Measurements from ENCODE around the gene FAM221B.

FAM221B gene

DNA sequence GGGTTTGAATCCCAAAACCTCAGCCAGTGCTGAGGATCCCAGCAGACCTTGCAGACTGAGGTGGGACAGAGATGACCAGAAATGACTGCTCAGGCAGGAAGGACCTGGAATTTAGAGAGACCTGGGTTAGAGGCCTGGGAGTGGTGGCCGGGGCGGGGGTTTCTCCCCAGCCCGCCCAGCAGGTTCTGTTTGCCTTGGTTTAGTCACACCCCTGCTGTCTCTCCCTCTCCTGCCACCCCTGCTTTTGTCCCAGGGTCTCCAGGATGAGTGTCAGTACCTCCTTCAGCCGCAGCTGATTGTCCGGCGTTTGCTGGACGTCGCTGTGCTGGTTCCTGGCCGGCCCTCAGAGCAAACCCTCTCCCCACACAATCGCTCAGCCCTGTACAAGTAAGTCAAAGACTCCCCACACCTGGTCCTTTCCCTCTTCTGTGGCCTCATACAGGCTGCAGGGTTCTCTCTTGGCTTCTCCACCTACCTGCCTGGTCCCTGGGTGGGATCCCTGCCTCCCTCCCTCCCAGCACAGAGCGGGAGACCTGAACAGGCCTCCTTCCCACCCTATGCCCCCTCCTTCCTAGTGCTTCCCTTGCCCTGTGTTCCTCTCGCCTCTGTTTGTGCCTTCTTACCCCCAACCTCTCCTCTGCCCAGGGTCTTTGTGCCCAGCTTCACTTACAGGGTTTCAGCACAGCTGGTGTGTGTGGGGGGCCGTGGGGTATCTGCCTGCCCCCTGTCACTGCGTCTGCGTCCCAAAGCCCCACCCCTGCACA is 12.5 kb upstream of the FAM221B start:
- TF ChIP-seq POLR2A (IDR thresholded peaks at IDR 0.05; ENCODE audit: low read depth, low read length): no peak
- DNase-seq (ENCODE audit: insufficient read length, low spot score) (no peak), FAIRE-seq (no peak)

DNA sequence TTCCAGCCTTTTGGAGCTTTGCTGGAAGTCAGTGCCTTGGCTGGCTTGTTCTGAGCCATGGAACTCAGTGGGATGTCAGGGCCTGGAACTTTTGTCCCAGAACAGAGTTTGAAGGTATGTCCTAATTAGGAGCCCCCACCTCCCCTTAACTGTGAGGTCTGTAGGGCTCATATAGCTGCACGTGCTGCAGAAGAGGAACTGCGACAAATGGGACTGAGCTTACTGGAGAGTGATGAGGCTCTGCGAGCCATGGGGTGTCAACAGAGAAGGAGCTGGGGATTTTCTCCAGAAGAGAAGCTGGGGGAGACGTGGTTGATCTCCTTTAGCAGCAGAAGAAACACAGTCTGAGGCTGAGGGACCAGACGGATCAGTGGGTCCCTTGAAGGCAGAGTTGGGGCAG is 11.4 kb upstream of the FAM221B start:
- FAIRE-seq (no peak), DNase-seq (ENCODE audit: insufficient read length, low spot score) (no peak)

DNA sequence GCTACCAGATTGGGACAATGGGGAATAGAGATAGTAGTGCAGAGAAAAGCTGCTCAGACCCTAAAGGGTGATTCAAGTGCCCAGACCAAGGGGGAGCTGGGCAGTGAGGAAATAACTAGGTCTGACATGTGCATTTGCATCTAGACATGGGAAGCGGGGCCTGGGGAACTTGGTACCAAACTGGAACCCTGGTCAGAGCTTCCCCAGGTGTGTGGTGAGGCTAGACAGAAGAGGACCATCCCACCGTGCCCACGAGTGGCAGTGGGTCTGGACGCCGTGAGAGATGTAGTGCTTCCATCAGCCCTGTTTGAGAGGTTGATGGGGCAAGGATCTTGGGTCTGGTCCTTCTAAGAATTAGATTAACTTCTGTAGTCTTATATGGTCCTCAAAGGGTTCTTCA is 8.1 kb upstream of the FAM221B start:
- FAIRE-seq: no peak
- DNase-seq (ENCODE audit: insufficient read length, low spot score): no peak
- no peak for TF ChIP-seq POLR2A (IDR thresholded peaks at IDR 0.05; ENCODE audit: low read depth, low read length)

More for the DNA sequence above, 11.4 kb upstream of the FAM221B start:
- no peak for TF ChIP-seq POLR2A (IDR thresholded peaks at IDR 0.05; ENCODE audit: low read depth, low read length)

DNA sequence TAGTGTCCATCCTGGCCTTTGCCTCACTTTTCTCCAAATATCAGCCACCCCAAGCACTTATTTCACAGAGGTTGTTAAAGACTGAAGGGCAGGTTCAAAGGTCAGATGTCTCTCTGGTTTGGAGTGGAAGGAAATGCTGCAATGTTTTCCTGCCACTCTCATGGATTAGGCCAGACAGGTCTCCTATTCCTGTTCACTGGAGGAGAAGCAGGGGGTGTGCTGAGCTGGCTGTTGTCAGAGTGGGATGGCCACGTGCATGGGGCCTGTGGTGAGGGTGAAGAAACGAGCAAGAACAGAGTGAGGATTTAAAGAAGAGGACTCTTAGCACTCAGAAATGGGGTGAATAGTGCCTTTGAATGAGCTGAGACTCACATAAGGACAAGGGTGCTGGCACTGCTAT is 7.2 kb upstream of the FAM221B start:
- no peak for FAIRE-seq
- no peak for DNase-seq (ENCODE audit: insufficient read length, low spot score)
- TF ChIP-seq POLR2A (IDR thresholded peaks at IDR 0.05; ENCODE audit: low read depth, low read length): no peak

DNA sequence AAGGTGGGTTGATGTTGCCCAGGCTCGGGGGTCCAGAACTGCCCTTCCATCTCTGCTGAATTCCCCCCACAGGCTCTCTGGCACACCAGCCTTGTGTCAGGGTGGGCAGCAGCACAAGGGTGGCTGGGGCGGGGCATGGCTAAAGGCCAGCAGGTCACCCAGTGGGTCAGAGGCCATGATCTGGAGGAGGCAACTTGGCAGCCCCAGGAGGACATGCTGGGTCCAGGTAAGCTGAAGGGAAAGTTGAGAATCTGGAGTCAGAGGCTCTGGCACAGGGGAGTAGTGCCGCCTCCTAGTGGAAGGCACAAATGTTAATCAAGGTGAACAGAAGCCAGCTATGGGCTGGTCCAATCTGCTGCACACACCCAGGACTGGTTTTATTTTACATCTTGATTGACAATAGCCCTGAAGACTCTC is 6.7 kb upstream of the FAM221B start:
- no peak for FAIRE-seq
- no peak for DNase-seq (ENCODE audit: insufficient read length, low spot score)
- no peak for TF ChIP-seq POLR2A (IDR thresholded peaks at IDR 0.05; ENCODE audit: low read depth, low read length)

DNA sequence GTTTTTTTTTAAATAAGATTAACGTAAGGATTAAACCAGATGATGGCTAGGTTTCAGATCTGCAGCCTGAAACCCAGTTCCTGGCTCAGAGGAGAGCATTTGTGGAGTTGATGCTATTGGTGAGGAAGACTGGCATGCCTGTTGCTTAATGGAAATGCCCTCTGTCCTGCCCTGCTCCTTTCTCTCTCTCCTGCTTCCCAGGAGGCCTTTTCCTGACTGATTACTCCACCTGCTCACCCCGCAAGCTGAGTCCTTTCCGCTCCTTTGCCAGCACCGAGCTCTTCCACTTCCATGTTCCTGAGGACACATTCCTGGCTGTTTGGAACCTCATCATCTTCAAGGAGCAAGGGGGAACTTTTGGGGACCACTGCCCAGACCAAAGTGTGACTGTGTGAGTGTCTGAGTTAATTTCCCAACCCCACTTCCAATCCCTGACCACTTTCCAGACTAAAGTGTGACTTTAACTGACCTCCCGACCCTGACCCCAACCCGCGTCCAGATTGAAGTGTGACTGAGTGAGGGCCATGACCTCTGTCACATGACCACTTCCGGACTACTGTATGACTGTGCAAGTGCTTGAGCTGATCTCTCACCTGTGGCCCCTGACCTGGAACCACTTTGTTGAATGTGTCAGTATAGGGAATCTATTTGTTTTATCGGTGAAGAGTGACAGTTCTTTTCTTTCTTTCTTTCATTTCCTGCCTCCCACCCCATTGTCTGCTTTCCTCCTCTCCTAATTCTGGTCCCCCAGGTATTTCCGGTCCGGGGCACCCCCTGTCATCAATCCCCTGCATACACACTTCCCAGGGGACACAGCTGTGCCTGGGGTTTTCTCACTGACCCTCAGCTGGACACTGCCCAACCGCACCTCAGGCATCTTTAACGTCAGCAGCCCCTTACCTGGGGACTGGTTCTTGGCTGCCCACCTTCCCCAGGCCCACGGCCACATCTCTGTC is 6.0 kb upstream of the FAM221B start:
- DNase-seq (ENCODE audit: insufficient read length, low spot score): no peak
- no peak for FAIRE-seq
- no peak for TF ChIP-seq POLR2A (IDR thresholded peaks at IDR 0.05; ENCODE audit: low read depth, low read length)

DNA sequence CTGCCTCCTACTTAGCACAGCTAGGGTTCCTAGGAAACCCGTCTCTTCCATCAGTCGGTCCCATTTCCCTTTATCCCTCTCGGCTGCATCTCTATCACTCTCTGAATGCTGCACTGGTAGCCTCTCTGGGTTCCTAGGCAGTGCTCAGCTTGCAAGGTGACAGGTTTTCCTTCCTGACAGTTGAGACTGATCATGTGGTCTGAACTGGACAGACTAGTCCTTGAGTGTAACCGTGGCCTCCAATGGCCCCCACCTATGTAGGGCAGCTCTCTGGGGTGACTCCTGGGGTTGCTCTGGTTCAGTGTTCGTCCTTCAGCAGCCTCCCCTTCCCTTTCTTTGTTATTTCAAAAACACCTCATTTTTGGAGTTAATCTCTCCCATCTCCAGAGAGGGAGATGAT is 4.3 kb upstream of the FAM221B start:
- no peak for FAIRE-seq
- no peak for TF ChIP-seq POLR2A (IDR thresholded peaks at IDR 0.05; ENCODE audit: low read depth, low read length)
- no peak for DNase-seq (ENCODE audit: insufficient read length, low spot score)

DNA sequence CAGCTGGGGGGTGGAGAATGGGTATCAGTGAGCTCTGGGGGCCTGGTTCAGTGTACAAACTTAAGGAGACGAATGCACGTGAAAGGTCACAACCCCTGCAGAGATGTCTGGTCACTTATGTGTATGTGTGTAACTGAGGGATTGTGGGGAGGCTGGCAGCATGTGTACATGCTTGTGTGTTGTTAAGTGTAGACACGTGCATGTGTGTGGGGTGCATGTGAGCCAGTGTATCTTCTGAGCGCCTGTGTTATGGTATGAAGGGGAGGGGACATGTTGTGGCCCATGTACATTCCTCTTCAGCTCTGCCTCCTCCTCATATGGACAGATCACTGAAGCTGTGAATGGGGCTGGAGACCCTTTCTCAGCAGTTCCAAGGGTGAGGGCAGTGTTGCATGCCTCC is 2.5 kb upstream of the FAM221B start:
- no peak for TF ChIP-seq POLR2A (IDR thresholded peaks at IDR 0.05; ENCODE audit: low read depth, low read length)
- DNase-seq (ENCODE audit: insufficient read length, low spot score) (no peak), FAIRE-seq (no peak)

DNA sequence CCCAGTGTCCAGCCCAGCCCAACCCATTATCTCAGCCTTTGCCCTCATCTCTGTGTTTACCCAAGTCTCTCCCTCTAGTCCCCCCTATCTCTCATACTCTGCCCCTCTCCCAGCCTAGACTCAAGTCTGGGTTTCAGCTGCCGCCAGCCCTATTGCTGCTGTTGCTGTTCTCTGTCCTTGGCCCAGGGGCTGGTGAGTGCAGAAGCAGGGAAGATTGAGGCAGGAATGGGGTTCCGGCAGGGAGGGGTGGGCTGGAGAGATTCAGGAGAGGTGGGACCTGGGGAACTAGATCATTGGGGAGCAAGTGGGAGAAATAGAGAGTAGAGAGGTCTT is 1.2 kb upstream of the FAM221B start:
- TF ChIP-seq POLR2A (IDR thresholded peaks at IDR 0.05; ENCODE audit: low read depth, low read length): no peak
- DNase-seq (ENCODE audit: insufficient read length, low spot score) (no peak), FAIRE-seq (no peak)

DNA sequence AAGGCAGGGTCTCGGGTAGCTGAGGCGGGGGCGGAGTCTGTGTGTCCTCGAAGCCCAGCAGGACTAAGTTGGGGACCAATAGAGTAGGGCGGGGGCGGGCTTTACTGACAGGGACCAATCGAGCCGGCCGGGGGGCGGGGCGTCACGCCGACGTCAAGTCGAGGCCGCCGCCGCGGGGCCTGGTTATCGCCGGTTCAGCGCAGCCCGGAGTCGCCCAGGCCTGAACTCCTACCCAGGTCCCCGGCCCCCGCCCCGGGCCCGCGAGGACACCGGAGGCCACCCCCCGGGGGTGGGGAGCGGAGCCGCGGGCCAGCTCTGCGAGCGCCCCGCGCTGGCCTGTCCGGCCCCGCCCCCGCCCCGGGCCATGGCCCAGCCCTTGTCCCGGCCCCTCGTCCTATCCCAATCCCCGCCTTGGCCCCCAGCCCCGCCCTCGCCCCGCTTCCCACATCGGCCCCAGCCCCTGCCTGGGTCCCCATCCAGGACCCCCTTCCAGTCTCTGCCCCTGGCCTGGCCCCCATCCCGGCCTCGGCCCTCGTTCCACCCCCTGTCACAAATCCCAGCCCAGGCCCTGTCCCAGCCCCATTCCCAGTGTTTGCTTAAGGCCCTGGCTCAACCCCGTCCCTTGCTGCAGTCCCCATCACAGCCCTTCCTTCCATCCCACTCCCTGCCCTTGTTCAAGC is 692 bp upstream of the FAM221B start, which contains the start of gene TMEM8B:
TMEM8B (plus strand) TSS at position 145 of the 680 bp plus-strand sequence; CDS start at position 365, 220 bp downstream.
- peak; percentile 82 for DNase-seq (ENCODE audit: insufficient read length, low spot score)
- no peak for FAIRE-seq
- no peak for TF ChIP-seq POLR2A (IDR thresholded peaks at IDR 0.05; ENCODE audit: low read depth, low read length)

DNA sequence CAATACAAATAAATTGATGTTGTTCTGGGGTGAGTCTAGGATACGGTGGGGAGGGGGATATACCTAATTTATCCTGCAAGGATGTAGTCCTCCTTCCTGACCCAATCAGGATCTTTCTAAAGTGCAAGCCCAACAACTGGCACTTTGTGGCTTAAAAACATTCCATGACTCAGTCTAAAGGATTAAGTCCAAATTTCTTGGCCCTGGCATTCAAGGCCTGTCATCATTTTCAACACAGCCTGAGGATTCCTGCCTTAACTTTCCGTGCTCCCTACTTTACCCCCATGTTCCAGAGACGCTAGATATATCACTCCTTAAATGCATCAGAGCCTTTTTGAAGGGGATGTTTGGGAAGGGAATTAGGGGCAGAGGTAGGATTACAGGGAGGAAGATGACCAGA is 1.0 kb downstream of the FAM221B start:
- no peak for TF ChIP-seq POLR2A (IDR thresholded peaks at IDR 0.05; ENCODE audit: low read depth, low read length)
- FAIRE-seq (no peak), DNase-seq (ENCODE audit: insufficient read length, low spot score) (no peak)

DNA sequence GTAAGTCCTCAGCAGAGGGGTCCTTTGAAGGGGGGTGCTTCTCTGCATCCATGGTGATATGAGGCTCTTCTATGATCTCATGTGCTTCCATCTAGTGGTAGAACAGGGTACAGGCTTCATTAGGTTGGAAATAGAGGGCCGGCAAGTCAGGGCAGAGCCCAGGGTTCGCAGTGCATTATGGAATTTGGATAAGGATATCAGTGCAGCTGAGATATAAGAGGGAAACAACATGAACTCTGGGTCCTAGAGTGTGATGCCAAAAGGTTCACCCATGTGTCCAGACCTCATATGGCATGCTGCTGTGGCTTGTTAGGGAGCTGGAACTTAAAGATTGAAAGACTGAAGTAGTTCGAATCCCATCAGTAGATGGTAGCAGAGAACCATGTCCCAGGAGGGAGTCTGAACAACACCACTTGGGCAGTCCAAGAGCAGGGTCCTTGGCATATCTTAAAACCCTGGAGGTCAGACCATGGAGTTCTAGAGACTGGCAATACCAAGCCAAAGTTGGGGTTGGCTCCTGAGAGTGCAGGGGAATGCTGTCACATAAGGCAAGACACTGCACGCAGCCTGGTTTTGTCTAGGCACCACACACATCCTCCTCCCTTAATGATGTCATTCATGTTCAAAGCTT is 2.3 kb downstream of the FAM221B start:
- FAIRE-seq: no peak
- no peak for DNase-seq (ENCODE audit: insufficient read length, low spot score)
- TF ChIP-seq POLR2A (IDR thresholded peaks at IDR 0.05; ENCODE audit: low read depth, low read length): no peak

DNA sequence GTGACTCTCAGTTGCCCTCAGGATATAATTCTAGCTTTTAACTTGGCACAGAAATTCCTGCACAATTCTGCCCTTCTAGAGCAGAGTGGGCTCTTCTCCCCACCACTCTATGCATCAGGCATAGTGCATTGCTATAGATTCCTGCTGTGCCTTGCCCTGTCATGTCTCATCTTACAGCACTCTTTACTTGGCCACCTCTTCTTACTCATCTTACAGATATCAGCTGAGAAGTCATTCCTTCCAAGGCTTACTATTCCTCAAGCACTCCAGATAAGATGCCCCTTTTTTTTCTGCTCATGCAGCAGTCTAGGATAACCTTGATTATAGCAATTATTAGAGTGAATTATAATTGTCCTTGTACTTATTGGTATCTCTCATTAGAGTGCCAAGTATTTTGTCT is 5.6 kb downstream of the FAM221B start:
- no peak for DNase-seq (ENCODE audit: insufficient read length, low spot score)
- no peak for TF ChIP-seq POLR2A (IDR thresholded peaks at IDR 0.05; ENCODE audit: low read depth, low read length)
- no peak for FAIRE-seq

DNA sequence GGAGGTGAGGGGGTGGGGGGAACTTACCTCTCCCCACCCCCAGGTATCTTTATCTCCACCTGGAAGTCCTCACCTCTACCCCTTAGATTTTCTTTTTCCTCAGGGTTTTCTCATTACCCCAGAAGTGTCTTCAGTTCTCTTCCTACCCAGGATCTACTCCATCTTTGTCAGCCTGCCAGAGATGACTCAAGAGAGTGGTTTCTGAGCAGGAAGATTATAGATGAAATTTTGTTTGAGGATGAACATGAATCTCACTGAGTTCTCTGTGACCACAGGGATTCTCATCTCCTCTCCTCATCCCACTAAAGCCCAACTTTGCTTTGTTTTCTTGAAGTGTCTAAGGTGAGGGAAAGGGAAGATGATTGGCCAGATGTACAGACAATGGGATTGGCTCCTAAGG is 8.5 kb downstream of the FAM221B start:
- DNase-seq (ENCODE audit: insufficient read length, low spot score) (no peak), FAIRE-seq (peak; percentile 38)

More for the DNA sequence above, 8.5 kb downstream of the FAM221B start:
- TF ChIP-seq POLR2A (IDR thresholded peaks at IDR 0.05; ENCODE audit: low read depth, low read length): no peak

Data from H54 (cell line).